ENCODE data around the gene SLN. TPM values are rescaled to one million over a fixed set of nuclear protein-coding genes. Genes with fewer than 3 reads are reported as not detected.

Gene SLN
- total RNA-seq, 1 experiment from 2014 or later: not detected

DNA sequence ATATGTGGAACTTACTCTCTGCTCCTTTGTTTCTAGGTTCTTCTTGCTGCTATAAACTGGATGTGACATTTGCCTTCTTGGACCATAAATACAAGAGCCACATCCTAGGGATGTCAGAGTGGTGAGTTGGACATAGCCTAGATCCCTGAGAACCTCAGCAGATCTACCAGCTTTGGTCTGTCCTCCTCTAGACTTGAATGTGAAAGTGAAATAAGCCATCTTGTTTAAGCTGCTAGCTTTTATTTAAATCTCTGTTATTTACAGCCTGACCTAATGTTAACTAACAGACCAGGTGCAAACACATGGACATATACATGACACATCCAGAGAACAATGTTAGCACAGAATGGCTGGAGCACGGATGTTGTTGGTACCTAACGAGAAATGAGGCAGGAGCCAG is 36.0 kb downstream of the SLN start:
- Histone ChIP-seq H3K27ac (ENCODE audit: low read depth, low read length) (no peak overlapping the region), H3K79me2 (ENCODE audit: insufficient read depth, low read length) (no peaks in the 10 kb centered on the region), H3K4me1 (ENCODE audit: control insufficient read depth in 1 of 2, insufficient read depth in 2 of 2, low read length in 2 of 2) (no peaks in the 10 kb centered on the region), H3K9me2 (ENCODE audit: insufficient read depth) (no peaks in the 10 kb centered on the region), H3K9me3 (ENCODE audit: control insufficient read depth in 1 of 2, insufficient read depth in 1 of 2, low read depth in 1 of 2, low read length in 2 of 2) (no peaks in the 10 kb centered on the region), H3K27me3 (ENCODE audit: insufficient read depth, low read length) (no peaks in the 10 kb centered on the region), H3K4me2 (ENCODE audit: low read length) (no peak overlapping the region), H3K9ac (ENCODE audit: low read length) (no peak overlapping the region), H3K36me3 (ENCODE audit: control insufficient read depth in 1 of 2, insufficient read depth in 2 of 2, low read length in 2 of 2) (no peaks in the 10 kb centered on the region), H2AFZ (ENCODE audit: low read depth, low read length, poor library complexity, severe bottlenecking) (no peak overlapping the region), H3K4me3 (replicated peaks in 1 of 2; ENCODE audit: low read depth in 1 of 2, low read length in 2 of 2) (no peak overlapping the region), H4K20me1 (ENCODE audit: insufficient read depth) (no peaks in the 10 kb centered on the region)
- no peak for DNase-seq (ENCODE audit: low read depth, low spot score)
- ATAC-seq: no peak
- intact Hi-C loops (cut with micrococcal nuclease): no loop called here
- no peak for TF ChIP-seq CTCF (IDR thresholded peaks at IDR 0.05 in 2 of 3, conservative IDR thresholded peaks at IDR 0.05 in 1 of 3; ENCODE audit: borderline replicate concordance in 1 of 3, insufficient read depth in 1 of 3, low read depth in 2 of 3, low read length in 2 of 3)
- no peak for TF ChIP-seq EGR1 (IDR thresholded peaks at IDR 0.05; ENCODE audit: low read depth)
- TF ChIP-seq SIN3A (IDR thresholded peaks at IDR 0.05; ENCODE audit: low read depth): no peak
- no TSS peak for BruUV-seq (replicated peaks)
- CTCF ChIA-PET: interaction anchor here (1.3 kb wide), 1 partner anchor 14 kb away, joined by 4 read pairs; no protein-coding TSS in a partner anchor
- RAD21 ChIA-PET (ENCODE audit: low non-redundant PET in 1 of 2, low total read pairs in 2 of 2, uncharacterized antibody in 2 of 2, unreplicated experiment in 2 of 2): no interaction called here
- POLR2A ChIA-PET: no interaction called here

- Histone ChIP-seq H3K36me3 (ENCODE audit: control insufficient read depth in 1 of 2, insufficient read depth in 2 of 2, low read length in 2 of 2) (no peaks in the 10 kb centered on the region), H2AFZ (ENCODE audit: low read depth, low read length, poor library complexity, severe bottlenecking) (no peak overlapping the region), H3K27me3 (ENCODE audit: insufficient read depth, low read length) (no peaks in the 10 kb centered on the region), H3K9ac (ENCODE audit: low read length) (no peak overlapping the region), H4K20me1 (ENCODE audit: insufficient read depth) (no peaks in the 10 kb centered on the region), H3K4me3 (replicated peaks in 1 of 2; ENCODE audit: low read depth in 1 of 2, low read length in 2 of 2) (no peak overlapping the region), H3K79me2 (ENCODE audit: insufficient read depth, low read length) (no peaks in the 10 kb centered on the region), H3K27ac (ENCODE audit: low read depth, low read length) (no peak overlapping the region), H3K9me2 (ENCODE audit: insufficient read depth) (no peaks in the 10 kb centered on the region), H3K4me2 (ENCODE audit: low read length) (no peak overlapping the region), H3K9me3 (ENCODE audit: control insufficient read depth in 1 of 2, insufficient read depth in 1 of 2, low read depth in 1 of 2, low read length in 2 of 2) (no peaks in the 10 kb centered on the region), H3K4me1 (ENCODE audit: control insufficient read depth in 1 of 2, insufficient read depth in 2 of 2, low read length in 2 of 2) (0 out of 4 replicates have a peak, but pooled peaks cover 0 to 4% of the 10 kb centered on the region in 2 experiments)
- POLR2A ChIA-PET: no interaction called here
- TF ChIP-seq ELF1 (IDR thresholded peaks at IDR 0.05; ENCODE audit: borderline replicate concordance, low read depth) (no peak), EZH2phosphoT487 (IDR thresholded peaks at IDR 0.05; ENCODE audit: borderline replicate concordance) (no peak), ZNF274 (IDR thresholded peaks at IDR 0.05; ENCODE audit: low read depth, low read length) (no peak), RAD21 (IDR thresholded peaks at IDR 0.05; ENCODE audit: low read depth) (no peak), EGR1 (IDR thresholded peaks at IDR 0.05; ENCODE audit: low read depth) (no peak), TCF7L2 (IDR thresholded peaks at IDR 0.05; ENCODE audit: borderline replicate concordance, extremely low read depth, insufficient read depth, insufficient read length) (no peak), CTCF (IDR thresholded peaks at IDR 0.05 in 2 of 3, conservative IDR thresholded peaks at IDR 0.05 in 1 of 3; ENCODE audit: borderline replicate concordance in 1 of 3, insufficient read depth in 1 of 3, low read depth in 2 of 3, low read length in 2 of 3) (no peak), JUND (IDR thresholded peaks at IDR 0.05) (no peak), SIN3A (IDR thresholded peaks at IDR 0.05; ENCODE audit: low read depth) (no peak), SP1 (IDR thresholded peaks at IDR 0.05; ENCODE audit: low read depth) (no peak), ZFX (IDR thresholded peaks at IDR 0.05) (no peak), YY1 (IDR thresholded peaks at IDR 0.05; ENCODE audit: extremely low read depth, insufficient replicate concordance, low read depth, low read length) (no peak)
- RAD21 ChIA-PET (ENCODE audit: low non-redundant PET in 1 of 2, low total read pairs in 2 of 2, uncharacterized antibody in 2 of 2, unreplicated experiment in 2 of 2): no interaction called here
- CTCF ChIA-PET: no interaction called here
- BruUV-seq (replicated peaks): no TSS peak
- DNase-seq (ENCODE audit: low read depth, low spot score): no peak
- ATAC-seq: no peak
- intact Hi-C loops (cut with micrococcal nuclease): no loop called here
Measured at GRCh38 chr11:107669893-107670601, 41.8 kb downstream of the SLN start.

Measured in HCT116 (cell line).